GM12891 (cell line): Measurements from ENCODE around the gene PIAS4.

Experiments used
- DNase-seq: peaks from one replicate; pipeline ENCODE4 v3.0.0; 2011; ENCODE audit warnings: low spot score; ENCODE audit not compliant: insufficient read length
- FAIRE-seq: peaks from 2 replicates; lab custom pipeline; 2011; peaks lifted over from hg19 to GRCh38; lab: Jason Lieb, UNC
- PAX5 ChIP-seq: IDR thresholded peaks from 2 replicates; pipeline ENCODE4 v1.6.1; 2011; ENCODE audit warnings: low read length, moderate library complexity, mild to moderate bottlenecking; ENCODE audit not compliant: insufficient read depth, severe bottlenecking
- POLR2A ChIP-seq: IDR thresholded peaks from 2 replicates; pipeline ENCODE4 v1.6.1; 2011; ENCODE audit warnings: low read depth, low read length, control low read depth
- POLR2AphosphoS5 ChIP-seq: IDR thresholded peaks from 2 replicates; pipeline ENCODE4 v1.6.1; 2011; ENCODE audit warnings: low read depth, low read length, control low read depth
- POU2F2 ChIP-seq: IDR thresholded peaks from 2 replicates; pipeline ENCODE4 v1.6.1; 2011; ENCODE audit warnings: low read depth, mild to moderate bottlenecking, control low read depth, low read length, moderate library complexity
- SPI1 ChIP-seq: IDR thresholded peaks from 2 replicates; pipeline ENCODE4 v1.6.1; 2011; ENCODE audit warnings: low read depth, low read length, control low read depth
- TAF1 ChIP-seq: IDR thresholded peaks from 2 replicates; pipeline ENCODE4 v1.6.1; 2011; ENCODE audit warnings: low read depth, low read length, control low read depth

Gene PIAS4

GRCh38 chr19:4082172-4082571 lies 74.6 kb downstream of the PIAS4 start:
- no peak for DNase-seq
- TF ChIP-seq POU2F2, result no peak
- TF ChIP-seq SPI1, result no peak
- no peak for TF ChIP-seq POLR2AphosphoS5
- TF ChIP-seq TAF1, result no peak
- TF ChIP-seq PAX5, result no peak
- no peak for TF ChIP-seq POLR2A
- no peak for FAIRE-seq

- FAIRE-seq (peak; percentile 79), DNase-seq (peak; percentile 59)
- TF ChIP-seq SPI1 (peak; percentile 27; the same call in 1 of the 2 replicates), POLR2AphosphoS5 (no peak)
Observed at GRCh38 chr19:4083677-4084546, 76.4 kb downstream of the PIAS4 start.

- FAIRE-seq, result no peak
- no peak for DNase-seq
- TF ChIP-seq TAF1, result no peak
- TF ChIP-seq POLR2A, result no peak
- TF ChIP-seq POLR2AphosphoS5, result no peak
- no peak for TF ChIP-seq SPI1
Observed at GRCh38 chr19:4084547-4084877, 77.0 kb downstream of the PIAS4 start.

GRCh38 chr19:4086411-4086867 lies 78.9 kb downstream of the PIAS4 start:
- TF ChIP-seq POLR2AphosphoS5, result no peak
- no peak for TF ChIP-seq POLR2A
- TF ChIP-seq PAX5, result no peak
- no peak for TF ChIP-seq SPI1
- TF ChIP-seq POU2F2, result no peak
- TF ChIP-seq TAF1, result no peak
- no peak for DNase-seq
- FAIRE-seq, result no peak

GRCh38 chr19:4087787-4088679 lies 80.5 kb downstream of the PIAS4 start:
- no peak for FAIRE-seq

GRCh38 chr19:4088975-4089374 lies 81.4 kb downstream of the PIAS4 start:
- DNase-seq, result no peak
- TF ChIP-seq SPI1 (no peak), POLR2AphosphoS5 (no peak), POLR2A (no peak), POU2F2 (no peak), PAX5 (no peak), TAF1 (no peak)

More at GRCh38 chr19:4087787-4088679, 80.5 kb downstream of the PIAS4 start:
- no peak for TF ChIP-seq PAX5
- TF ChIP-seq SPI1, result no peak
- no peak for TF ChIP-seq POLR2A
- no peak for TF ChIP-seq TAF1
- no peak for TF ChIP-seq POLR2AphosphoS5
- TF ChIP-seq POU2F2, result no peak
- DNase-seq, result no peak

More at GRCh38 chr19:4088975-4089374, 81.4 kb downstream of the PIAS4 start:
- no peak for FAIRE-seq
